HG03432 (cell line): Measurements from ENCODE around the gene CTSC.

Source experiments
- ATAC-seq: cut with Tn5 transposase; IDR thresholded peaks from one replicate; pipeline ENCODE4 v1.9.1; 2021; ENCODE audit warnings: mild to moderate bottlenecking, moderate library complexity; ENCODE audit not compliant: unreplicated experiment

Gene CTSC

DNA sequence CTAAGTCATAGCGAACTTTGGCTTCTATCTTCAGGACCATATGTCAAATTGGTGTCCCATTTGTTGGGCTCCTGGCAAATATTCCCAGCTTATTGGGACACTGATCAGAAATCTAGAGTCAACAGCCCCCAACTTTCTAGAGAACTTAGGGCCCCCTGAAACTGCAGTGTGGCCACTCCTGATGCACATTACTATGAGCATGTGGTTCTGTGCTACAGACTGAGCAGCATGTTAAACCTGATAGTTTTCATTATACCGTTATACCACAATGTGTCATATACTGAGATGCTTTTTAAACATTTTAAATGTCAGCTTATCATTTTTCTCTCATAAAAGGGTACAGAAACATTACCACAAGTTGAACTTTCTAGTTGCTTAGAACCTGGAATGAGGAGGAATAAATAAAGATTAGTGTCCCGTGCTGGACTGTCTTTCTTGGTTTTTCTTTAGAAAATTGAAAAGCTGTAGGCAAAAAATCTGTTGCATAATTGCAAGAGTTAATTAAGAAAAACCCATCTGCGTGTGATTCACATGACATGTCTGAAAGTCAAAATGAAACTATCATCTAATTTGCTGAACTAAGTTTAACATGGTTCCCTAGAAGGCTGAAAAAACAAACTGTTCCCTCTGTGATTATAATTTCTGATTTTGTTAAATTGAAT is 16.4 kb upstream of the CTSC start:
- peak; percentile 32 for ATAC-seq

GRCh38 chr11:88353386-88353785 is 15.8 kb upstream of the CTSC start:
- no peak for ATAC-seq

- no peak for ATAC-seq
Observed at GRCh38 chr11:88352139-88352538, 14.6 kb upstream of the CTSC start.

- ATAC-seq: no peak
Observed at GRCh38 chr11:88348870-88349269, 11.3 kb upstream of the CTSC start.

DNA sequence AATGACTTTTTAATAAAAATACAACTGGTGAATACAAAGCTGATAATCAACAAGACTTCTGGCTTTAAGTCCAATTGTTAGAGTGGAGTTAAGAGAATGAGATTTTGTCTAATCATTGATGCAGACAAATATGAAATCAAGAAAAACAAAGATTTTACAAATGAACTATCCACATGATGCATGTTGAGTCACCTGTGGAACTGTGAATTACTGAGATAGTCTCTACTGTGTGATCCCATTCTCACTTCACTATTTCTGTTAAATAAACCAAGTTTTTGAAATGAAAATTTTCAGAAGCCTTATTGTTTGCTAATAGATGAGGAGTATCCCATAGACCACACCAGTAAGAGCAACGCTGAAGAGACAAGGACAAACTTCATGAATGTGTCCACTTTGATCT is 8.4 kb upstream of the CTSC start:
- no peak for ATAC-seq

- ATAC-seq: no peak
Observed at GRCh38 chr11:88345408-88345807, 7.9 kb upstream of the CTSC start.

DNA sequence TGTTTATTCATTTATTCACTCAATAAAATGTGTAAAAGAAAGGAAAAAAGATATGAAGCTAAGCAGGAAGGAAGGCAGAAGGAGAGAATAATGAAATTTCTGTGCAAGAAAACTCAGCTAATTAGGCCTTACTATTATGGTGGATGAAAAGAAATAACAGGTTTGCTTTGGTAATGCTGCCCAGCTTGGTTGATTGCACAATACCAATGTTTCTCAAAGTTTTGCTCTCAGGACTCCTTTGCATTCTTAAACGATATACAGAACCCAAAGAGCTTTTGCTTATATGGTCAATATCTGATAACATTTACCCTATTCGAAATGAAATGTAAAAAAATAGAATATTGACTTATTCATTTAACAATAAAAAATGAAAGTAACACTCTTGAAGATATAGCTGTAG is 7.3 kb upstream of the CTSC start:
- ATAC-seq: no peak

GRCh38 chr11:88341522-88342251 is 4.2 kb upstream of the CTSC start:
- ATAC-seq: no peak

GRCh38 chr11:88340366-88340935 is 2.9 kb upstream of the CTSC start:
- no peak for ATAC-seq

GRCh38 chr11:88337987-88338668 is 592 bp upstream of the CTSC start:
- ATAC-seq: peak; percentile 62

GRCh38 chr11:88335284-88335683 is 2.3 kb downstream of the CTSC start:
- no peak for ATAC-seq

- no peak for ATAC-seq
Observed at GRCh38 chr11:88333862-88334261, 3.7 kb downstream of the CTSC start.

GRCh38 chr11:88332851-88333250 is 4.7 kb downstream of the CTSC start:
- ATAC-seq: no peak

DNA sequence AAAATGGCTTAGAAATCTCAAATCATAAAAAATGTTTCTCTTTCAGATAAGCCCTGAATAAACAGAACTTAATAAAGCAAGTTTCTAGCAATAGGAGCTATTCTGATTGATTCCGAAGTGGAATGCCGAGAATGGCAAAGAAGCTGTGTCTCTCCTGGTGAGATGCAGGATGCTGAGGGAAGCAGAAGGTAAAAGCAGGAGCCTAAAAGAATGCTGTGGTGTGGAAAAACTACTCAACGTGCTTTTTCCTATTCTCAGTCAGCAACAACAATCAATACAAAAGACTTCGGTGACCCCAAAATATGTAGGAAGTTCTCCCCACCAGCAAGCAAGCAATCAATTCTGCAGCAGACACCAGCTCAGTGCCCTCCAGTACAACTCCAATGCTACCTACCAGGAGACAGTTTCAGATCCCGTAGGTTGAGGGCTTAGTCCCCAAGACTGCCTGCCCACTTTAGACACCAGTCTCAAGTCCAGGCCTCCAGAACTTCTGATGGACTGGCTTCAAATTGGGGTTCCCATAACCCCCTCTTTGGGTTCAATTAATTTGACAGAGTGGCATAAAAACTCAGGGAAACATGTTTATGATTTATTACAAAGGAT is 6.6 kb downstream of the CTSC start:
- ATAC-seq: no peak

DNA sequence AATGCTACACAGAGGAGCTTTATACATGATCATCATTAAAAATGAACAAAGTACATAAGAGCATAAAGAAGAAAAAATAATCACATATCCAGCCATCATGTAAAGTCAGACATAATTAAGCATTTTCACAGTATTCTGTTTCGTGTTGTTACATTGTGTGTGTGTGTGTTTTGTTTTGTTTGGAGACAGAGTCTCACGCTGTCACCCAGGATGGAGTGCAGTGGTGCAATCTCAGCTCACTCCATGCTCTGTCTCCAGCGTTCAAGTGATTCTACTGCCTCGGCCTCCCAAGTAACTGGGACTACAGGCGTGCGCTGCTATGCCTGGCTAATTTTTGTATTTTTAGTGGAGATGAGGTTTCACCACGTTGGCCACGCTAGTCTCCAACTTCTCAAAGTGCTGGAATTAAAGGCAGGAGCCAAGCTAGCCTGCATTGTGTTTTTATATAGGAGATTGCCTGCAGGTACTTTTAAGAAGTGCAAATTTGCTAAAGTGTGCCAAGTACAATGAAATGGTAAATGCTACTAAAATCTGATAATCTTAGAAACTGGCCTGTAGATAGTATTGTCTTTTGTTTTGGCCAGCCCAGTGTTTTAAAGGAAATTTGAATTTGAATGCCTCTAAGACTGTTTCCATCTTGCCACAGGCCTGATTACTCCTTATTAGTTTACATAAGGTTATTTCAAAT is 7.8 kb downstream of the CTSC start:
- no peak for ATAC-seq

GRCh38 chr11:88327462-88328143 is 9.9 kb downstream of the CTSC start:
- peak; percentile 43 for ATAC-seq

- peak; percentile 72 for ATAC-seq
Observed at GRCh38 chr11:88327061-88327460, 10.5 kb downstream of the CTSC start.

DNA sequence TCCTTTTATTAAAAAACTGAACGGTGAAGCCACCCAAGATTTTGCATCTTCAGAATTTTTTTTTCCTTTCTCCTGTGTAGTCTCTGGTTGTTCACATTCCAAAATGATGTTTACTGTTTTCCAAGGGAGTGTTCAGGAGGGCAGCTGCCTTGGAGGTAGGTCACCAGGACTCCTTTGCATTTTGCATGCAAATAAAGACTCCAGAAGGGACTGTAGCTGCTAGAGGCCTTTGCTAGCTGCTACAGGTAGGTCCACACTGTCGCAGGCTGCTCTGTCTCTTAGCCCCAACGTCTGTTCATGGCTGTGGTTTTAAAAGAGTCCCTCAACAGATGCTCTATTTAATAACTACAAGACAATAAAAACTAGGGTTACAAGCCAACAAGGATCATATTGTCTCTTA is 11.4 kb downstream of the CTSC start:
- ATAC-seq: no peak

DNA sequence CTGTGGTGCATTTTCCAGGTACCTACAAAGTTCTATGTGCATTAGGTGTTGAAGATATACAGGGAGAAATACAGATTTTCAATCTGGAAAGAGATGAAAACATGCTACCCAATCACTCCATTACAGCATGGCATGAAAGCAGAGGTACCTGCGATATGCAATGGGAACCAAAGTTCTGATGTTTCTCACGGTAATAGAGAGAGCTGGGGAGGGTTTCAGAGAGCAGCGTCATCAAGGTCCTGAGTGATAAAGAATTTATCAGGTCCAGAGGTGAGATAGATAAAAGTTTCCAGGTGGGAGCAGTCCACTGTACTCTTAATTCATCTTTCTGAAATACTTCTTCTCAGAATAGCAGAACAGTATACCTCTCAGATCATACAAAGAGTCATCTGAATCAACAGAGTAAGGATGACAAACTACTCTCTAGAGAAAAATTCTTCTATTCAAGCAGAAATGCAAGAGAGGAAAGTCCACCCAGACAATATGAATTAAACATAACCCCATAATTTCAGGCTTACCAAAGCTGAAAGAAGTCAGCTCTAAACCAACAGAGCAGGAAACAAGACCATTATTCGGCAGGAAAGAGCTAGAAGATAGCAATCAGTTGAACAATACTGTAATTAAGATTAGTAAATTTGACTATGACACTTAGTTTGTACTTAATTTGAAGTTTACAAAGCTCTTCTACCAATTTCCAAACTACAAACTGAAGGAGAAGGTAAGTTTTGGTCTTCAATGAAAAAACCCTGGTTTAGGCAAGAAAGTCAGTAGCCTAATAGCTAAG is 12.8 kb downstream of the CTSC start:
- no peak for ATAC-seq
